IMR-90 (cell line): ENCODE results near the gene SV2B. TPM values are rescaled to one million over a fixed set of nuclear protein-coding genes. Genes with fewer than 3 reads are reported as not detected.

Experiments used
- ATAC-seq: fragments of 200-7000 bp; cut with Tn5 transposase; 2 replicates; pipeline ENCODE4 v1.9.1; 2020; ENCODE audit warnings: low read depth, mild to moderate bottlenecking, moderate library complexity
- BruUV-seq: library from RNA; stranded (reverse); fragments of 400-500 nt; replicated peaks from 2 replicates; lab custom pipeline; 2021; lab: Mats Ljungman, UMichigan
- CTCF ChIA-PET: fragments of 300-600 bp; formaldehyde crosslinking; extraction: SDS; loops from one replicate; lab custom pipeline; 2021; ENCODE audit warnings: antibody characterized with exemption; lab: Yijun Ruan, JAX
- POLR2A ChIA-PET: fragments of 300-600 bp; sonication (Branson Sonifier 250); formaldehyde crosslinking; loops from one replicate; lab custom pipeline; 2022; ENCODE audit warnings: antibody characterized with exemption; ENCODE audit not compliant: unreplicated experiment; lab: Charles Lee
- DNase-seq: peaks from one replicate; pipeline ENCODE4 v3.0.0; 2013
- H2AFZ ChIP-seq: replicated peaks from 2 replicates; pipeline ENCODE3; 2013; ENCODE audit warnings: low read length, mild to moderate bottlenecking; ENCODE audit not compliant: poor library complexity
- H2AK5ac ChIP-seq: 2 replicates; pipeline ENCODE4 v1.6.1; 2013; ENCODE audit warnings: low read depth, low read length, inconsistent platforms
- H2AK9ac ChIP-seq: replicated peaks from 2 replicates; pipeline ENCODE3; 2013; ENCODE audit warnings: mild to moderate bottlenecking, low read depth, low read length, moderate library complexity; ENCODE audit not compliant: poor library complexity
- H2BK120ac ChIP-seq: 2 replicates; pipeline ENCODE4 v1.6.1; 2013; ENCODE audit warnings: low read depth, low read length, inconsistent platforms
- H2BK15ac ChIP-seq: 3 replicates; pipeline ENCODE4 v1.6.1; 2013; ENCODE audit warnings: low read depth, low read length, inconsistent platforms
- H2BK20ac ChIP-seq: 2 replicates; pipeline ENCODE4 v1.6.1; 2013; ENCODE audit warnings: low read depth, mild to moderate bottlenecking, inconsistent platforms, low read length, moderate library complexity
- H2BK5ac ChIP-seq: 2 replicates; pipeline ENCODE4 v1.6.1; 2013; ENCODE audit warnings: mild to moderate bottlenecking, low read depth, low read length, inconsistent platforms; ENCODE audit not compliant: poor library complexity, severe bottlenecking
- H3K14ac ChIP-seq: replicated peaks from 2 replicates; pipeline ENCODE4 v1.6.1; 2013; ENCODE audit warnings: low read depth, low read length, inconsistent platforms
- H3K18ac ChIP-seq: 2 replicates; pipeline ENCODE4 v1.6.1; 2013; ENCODE audit warnings: low read depth, low read length, control low read depth
- H3K23ac ChIP-seq: 2 replicates; pipeline ENCODE4 v1.6.1; 2013; ENCODE audit warnings: low read depth, low read length, inconsistent platforms
- H3K27ac ChIP-seq: 2 replicates; pipeline ENCODE4 v1.5.1; 2013; ENCODE audit warnings: mild to moderate bottlenecking, control low read depth, low read length; ENCODE audit not compliant: insufficient read depth
- H3K27me3 ChIP-seq: 2 replicates; pipeline ENCODE4 v1.6.1; 2013; ENCODE audit warnings: low read length; ENCODE audit not compliant: control insufficient read depth, insufficient read depth
- H3K36me3 ChIP-seq: 2 replicates; pipeline ENCODE4 v1.6.1; 2013; ENCODE audit warnings: low read length, mixed read lengths; ENCODE audit not compliant: control insufficient read depth, insufficient read depth
- H3K4ac ChIP-seq: 2 replicates; pipeline ENCODE4 v1.6.1; 2013; ENCODE audit warnings: low read depth, low read length, inconsistent platforms
- H3K4me1 ChIP-seq: 2 replicates; pipeline ENCODE4 v1.6.1; 2013; ENCODE audit warnings: low read length, mixed read lengths; ENCODE audit not compliant: control insufficient read depth, insufficient read depth
- H3K4me2 ChIP-seq: 2 replicates; pipeline ENCODE4 v1.6.1; 2013; ENCODE audit warnings: low read depth, mild to moderate bottlenecking, control low read depth, low read length, moderate library complexity
- H3K4me3 ChIP-seq: 2 replicates; pipeline ENCODE4 v1.5.1; 2013; ENCODE audit warnings: low read depth, mild to moderate bottlenecking, control low read depth, low read length, moderate library complexity; ENCODE audit not compliant: insufficient read depth
- H3K56ac ChIP-seq: 2 replicates; pipeline ENCODE4 v1.6.1; 2013; ENCODE audit warnings: low read length, inconsistent platforms; ENCODE audit not compliant: insufficient read depth; ENCODE audit errors: extremely low read depth
- H3K79me1 ChIP-seq, 2 experiments: 2 replicates each; pipeline ENCODE4 v1.6.1; 2013; ENCODE audit warnings: low read length in 2 of 2, inconsistent platforms in 1 of 2, low read depth in 1 of 2
- H3K9ac ChIP-seq: 2 replicates; pipeline ENCODE4 v1.6.1; 2013; ENCODE audit warnings: low read depth, low read length, control low read depth
- H3K9me1 ChIP-seq: 2 replicates; pipeline ENCODE4 v1.6.1; 2013; ENCODE audit warnings: low read length, inconsistent platforms; ENCODE audit not compliant: insufficient read depth
- H3K9me3 ChIP-seq: 2 replicates; pipeline ENCODE4 v1.6.1; 2013; ENCODE audit warnings: low read length; ENCODE audit not compliant: control insufficient read depth, insufficient read depth
- H4K20me1 ChIP-seq: 2 replicates; pipeline ENCODE4 v1.6.1; 2013; ENCODE audit warnings: low read length, inconsistent platforms; ENCODE audit not compliant: insufficient read depth
- H4K5ac ChIP-seq: 2 replicates; pipeline ENCODE4 v1.6.1; 2013; ENCODE audit warnings: mild to moderate bottlenecking, low read depth, low read length, control low read depth
- H4K8ac ChIP-seq, 2 experiments: 2 replicates each; pipeline ENCODE4 v1.6.1; 2013; ENCODE audit warnings: low read depth in 2 of 2, low read length in 2 of 2, control low read depth in 1 of 2, inconsistent platforms in 1 of 2
- H4K91ac ChIP-seq: 2 replicates; pipeline ENCODE4 v1.6.1; 2013; ENCODE audit warnings: low read depth, low read length, inconsistent platforms; ENCODE audit not compliant: insufficient read depth
- RCOR1 ChIP-seq: IDR thresholded peaks from 2 replicates; pipeline ENCODE4 v1.6.1; 2012; ENCODE audit warnings: mild to moderate bottlenecking, low read length, improper control_type of control experiment; ENCODE audit not compliant: insufficient replicate concordance
- whole genome bisulfite sequencing, 2 experiments: methylation state at CpG; one replicate each; pipeline versions ENCODE4 v1.1.5 to v1.1.7; 2013; ENCODE audit warnings: missing lambda C conversion rate in 2 of 2; ENCODE audit not compliant: insufficient read length in 1 of 2; ENCODE audit errors: extremely low coverage in 2 of 2; 5-methylcytosine and 5-hydroxymethylcytosine counted together
- dilution Hi-C: fragments of 300-500 bp; cut with HindIII; formaldehyde crosslinking; loops from one replicate; pipeline ENCODE4 v1.14.3; 2018; ENCODE audit warnings: low sequenced_read_pairs; ENCODE audit not compliant: unreplicated experiment
- in situ Hi-C: fragments of 300-500 bp; cut with MboI; formaldehyde crosslinking; loops from 3 replicates; pipeline ENCODE4 v1.14.3; 2019; ENCODE audit warnings: low sequenced_read_pairs, inconsistent platforms, mixed read lengths
- intact Hi-C: fragments of 100-400 bp; cut with micrococcal nuclease; formaldehyde crosslinking; loops from 2 replicates; pipeline ENCODE4 v1.10.0; 2022
- polyA plus RNA-seq, 3 experiments: library from polyadenylated mRNA; depleted of rRNA; stranded (reverse); fragments of >200 nt; gene quantifications; 2 replicates each; pipeline ENCODE4 v1.2.3, GENCODE V29; 2012; ENCODE audit warnings: low replicate concordance in 1 of 3
- total RNA-seq: library from RNA; depleted of rRNA; stranded (reverse); fragments of >200 nt; gene quantifications from 2 replicates; pipeline ENCODE4 v1.2.3, GENCODE V29; 2012

Gene SV2B
- total and polyA plus RNA-seq, 2 of the 4 experiments (the other 2 are of a cell fraction), result not detected

- no TSS peak for BruUV-seq
- Histone ChIP-seq H3K18ac (no peak overlapping the region), H4K8ac (no peak overlapping the region), H3K4me2 (no peak overlapping the region), H3K36me3 (no peaks in the 10 kb centered on the region), H4K5ac (no peak overlapping the region), H3K9me3 (no peaks in the 10 kb centered on the region), H3K56ac (no peak overlapping the region), H3K4me3 (no peak overlapping the region), H3K27ac (no peak overlapping the region), H3K23ac (no peak overlapping the region), H3K9ac (no peak overlapping the region), H2AK9ac (no peak overlapping the region), H2BK15ac (no peak overlapping the region), H4K91ac (no peak overlapping the region), H2BK20ac (no peak overlapping the region), H3K14ac (no peak overlapping the region), H2BK5ac (no peak overlapping the region), H3K79me1 (no peaks in the 10 kb centered on the region), H3K4me1 (no peaks in the 10 kb centered on the region), H2AFZ (no peak overlapping the region), H3K27me3 (peaks cover 2% of the 10 kb centered on the region; the same call in 1 of the 2 replicates), H2BK120ac (no peak overlapping the region), H2AK5ac (no peak overlapping the region), H4K20me1 (no peaks in the 10 kb centered on the region), H3K4ac (no peak overlapping the region), H3K9me1 (no peaks in the 10 kb centered on the region)
- dilution Hi-C loops, result no loop called here
- intact Hi-C loops, result no loop called here
- ATAC-seq (no peak), DNase-seq (no peak)
- ChIA-PET POLR2A (no interaction called here), CTCF (no interaction called here)
- in situ Hi-C loops, result no loop called here
- no peak for TF ChIP-seq RCOR1
- 90% methylated on average over 3 of the region's 5 CpGs; no CpG with 5 or more reads in 1 of the 2 experiments for WGBS, 2 experiments
Measured at GRCh38 chr15:91124132-91124531, 24.1 kb downstream of the SV2B start.
